Stimulated activated CD8-positive, alpha-beta memory T cell treated with anti-CD3 and anti-CD28 coated beads, Interleukin-7, amount 100 ng/mL, for 4 hours (primary cell): ENCODE measurements around the gene RND1.

Experiments
- DNase-seq, 2 donors: peaks; one replicate each; pipeline ENCODE4 v3.0.0-alpha.2; 2020; ENCODE audit warnings: low read depth in 2 of 2

Gene RND1

GRCh38 chr12:48810903-48811431 is 54.7 kb downstream of the RND1 start:
- DNase-seq: no peak

GRCh38 chr12:48807981-48808380 is 57.7 kb downstream of the RND1 start:
- no peak for DNase-seq
